Cortex of kidney (tissue), 1 donor: ENCODE data around the gene SMIM21.

Experiments used
- DNase-seq: peaks from one replicate; lab custom pipeline; 2025; lab: John Stamatoyannopoulos, UW

SMIM21 gene

DNA sequence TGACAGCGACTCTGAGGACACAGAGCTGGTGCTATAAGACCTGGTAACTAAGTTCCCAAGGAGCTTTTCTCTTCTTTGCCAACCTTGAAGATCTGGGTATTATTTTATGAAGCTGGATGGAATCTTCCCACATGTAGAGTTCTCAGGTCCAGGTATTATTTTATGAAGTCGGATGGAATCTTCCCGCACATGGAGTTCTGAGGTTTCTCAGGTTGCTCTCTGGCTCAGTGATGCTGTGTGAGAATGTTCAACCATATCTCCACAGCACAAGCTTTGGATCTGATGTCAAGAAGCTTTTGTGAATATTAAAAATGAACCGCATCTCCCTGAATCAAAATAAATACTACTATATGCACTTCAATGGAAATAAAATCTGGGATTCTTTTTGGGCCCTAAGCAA lies at the start of gene SMIM21:
SMIM21 (minus strand) TSS at position 101 of the 400 bp plus-strand sequence. CDS start 140 bp downstream, outside the sequence.
- DNase-seq, result no peak

DNA sequence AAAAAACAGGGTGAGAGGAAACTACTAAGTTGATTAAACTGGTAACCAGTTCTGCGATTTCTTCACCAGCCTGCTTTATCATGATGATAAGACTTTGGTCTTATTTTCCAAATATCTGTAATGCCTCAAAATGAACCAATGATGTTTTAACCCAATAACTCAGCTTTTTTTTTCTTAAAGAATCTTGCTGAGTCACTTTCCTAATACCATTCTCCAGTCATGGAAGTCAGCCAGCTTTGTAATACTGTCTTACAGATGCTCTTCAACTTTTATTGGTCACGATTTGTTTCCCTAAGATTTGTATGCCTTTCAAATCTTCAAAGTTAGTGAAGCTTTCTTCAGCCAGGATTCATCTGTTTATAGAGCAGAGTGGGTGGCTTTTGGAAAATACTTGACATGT lies 47.7 kb upstream of the SMIM21 start:
- DNase-seq, result no peak

GRCh38 chr18:75474332-75474731 lies 46.8 kb upstream of the SMIM21 start:
- DNase-seq, result no peak

- DNase-seq, result no peak
These were observed 45.8 kb upstream of the SMIM21 start for GRCh38 chr18:75473316-75473715.

DNA sequence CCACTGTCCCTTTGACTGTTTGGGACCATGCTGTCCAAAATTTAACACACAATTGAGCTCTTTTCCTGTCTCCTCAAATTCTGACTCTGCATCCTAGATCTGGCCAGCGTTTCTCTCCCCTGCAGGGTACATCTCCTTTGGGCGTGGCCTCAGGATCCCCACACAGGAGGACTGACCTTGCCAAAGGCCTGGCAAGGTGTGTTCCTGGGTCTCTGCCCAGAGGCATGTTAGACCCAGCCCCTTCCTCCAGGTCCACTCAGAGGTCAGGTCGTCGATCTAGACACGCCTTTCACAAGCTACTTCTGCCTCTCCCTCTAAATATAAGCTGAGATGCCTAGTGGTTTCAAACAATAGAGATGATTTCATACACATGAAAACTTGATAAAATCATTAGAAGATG lies 45.4 kb upstream of the SMIM21 start:
- DNase-seq, result no peak

DNA sequence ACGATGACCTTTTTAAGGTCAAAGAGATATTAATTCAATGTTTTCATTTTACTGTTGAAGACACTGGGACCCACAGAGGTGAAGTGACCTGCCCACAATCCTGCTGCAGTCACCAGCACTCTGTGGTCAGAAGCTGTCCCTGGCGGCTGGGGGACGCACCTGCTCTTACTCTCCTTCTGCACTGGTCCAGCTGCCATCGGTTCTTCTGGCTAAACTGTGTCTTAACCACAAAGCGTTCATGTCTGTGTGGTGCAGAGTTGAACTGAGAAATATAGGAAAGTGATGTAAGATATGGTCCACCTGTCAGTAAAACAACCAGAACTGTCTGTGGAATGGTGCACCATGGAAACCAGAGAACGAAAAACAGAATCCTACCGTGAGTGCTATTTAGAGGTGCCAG lies 44.9 kb upstream of the SMIM21 start:
- no peak for DNase-seq

DNA sequence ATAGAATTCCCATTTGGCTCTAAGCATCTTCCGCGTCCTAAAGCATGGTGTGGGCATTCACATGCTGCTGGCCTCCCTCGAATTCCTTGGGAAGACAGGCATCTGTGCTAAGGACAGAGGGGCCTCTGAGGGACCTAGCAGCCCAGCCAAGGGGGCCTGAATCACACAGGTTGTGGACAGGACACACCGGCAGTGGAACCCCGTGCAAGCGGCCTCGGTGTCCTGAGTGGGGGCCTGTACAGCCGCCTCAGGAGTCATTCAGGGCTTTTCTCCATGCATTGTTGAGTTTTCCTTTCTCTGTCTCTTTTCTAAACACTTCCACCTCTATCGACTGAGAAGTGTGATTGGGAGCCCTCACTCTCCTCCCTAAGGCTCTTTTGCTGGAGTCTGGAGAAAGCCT lies 44.3 kb upstream of the SMIM21 start:
- DNase-seq, result no peak

DNA sequence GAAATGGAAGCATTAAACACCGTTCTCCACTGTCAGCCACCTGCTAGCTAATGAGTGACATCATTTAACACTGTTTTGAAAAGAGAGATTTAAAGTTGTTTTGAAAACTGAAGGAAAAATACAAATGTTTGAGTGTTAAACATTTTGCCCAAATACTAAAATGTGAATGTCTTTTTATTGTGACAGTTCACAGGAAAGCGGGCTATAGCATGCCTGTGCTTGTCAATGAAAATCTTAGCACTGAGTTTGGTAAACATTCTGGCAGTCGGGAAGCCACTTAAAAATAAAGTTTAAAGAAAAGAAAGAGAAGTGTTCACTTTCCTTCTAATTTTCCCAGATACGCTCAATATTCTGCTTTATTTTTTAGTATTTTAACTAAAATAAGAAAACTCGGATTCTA lies 40.3 kb upstream of the SMIM21 start:
- no peak for DNase-seq

DNA sequence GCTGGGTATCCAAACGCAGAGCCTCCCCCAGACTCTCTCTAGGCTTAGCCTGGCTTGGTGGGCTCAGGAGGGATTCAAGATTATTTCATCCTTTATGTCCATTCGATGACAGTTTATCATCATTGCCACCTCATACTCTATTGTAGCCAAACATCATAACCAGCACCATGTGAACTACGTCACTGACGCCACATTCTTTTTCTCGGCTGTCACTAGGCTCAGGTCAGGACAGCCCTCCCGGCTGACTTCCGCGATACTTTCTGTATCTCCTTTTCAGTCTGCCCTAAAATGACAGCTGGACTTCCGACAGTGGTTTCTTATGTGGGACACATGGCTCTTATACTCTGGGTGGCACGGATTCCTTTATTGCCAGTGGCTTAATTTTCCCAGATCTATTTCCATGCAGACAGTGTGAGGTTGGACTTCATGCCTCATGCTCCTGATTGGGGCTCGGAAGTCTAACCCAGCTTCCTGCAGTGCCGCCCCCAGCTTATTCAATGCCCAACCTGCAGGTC lies 39.8 kb upstream of the SMIM21 start:
- no peak for DNase-seq

- DNase-seq, result no peak
These were observed 36.9 kb upstream of the SMIM21 start for GRCh38 chr18:75464356-75464755.

DNA sequence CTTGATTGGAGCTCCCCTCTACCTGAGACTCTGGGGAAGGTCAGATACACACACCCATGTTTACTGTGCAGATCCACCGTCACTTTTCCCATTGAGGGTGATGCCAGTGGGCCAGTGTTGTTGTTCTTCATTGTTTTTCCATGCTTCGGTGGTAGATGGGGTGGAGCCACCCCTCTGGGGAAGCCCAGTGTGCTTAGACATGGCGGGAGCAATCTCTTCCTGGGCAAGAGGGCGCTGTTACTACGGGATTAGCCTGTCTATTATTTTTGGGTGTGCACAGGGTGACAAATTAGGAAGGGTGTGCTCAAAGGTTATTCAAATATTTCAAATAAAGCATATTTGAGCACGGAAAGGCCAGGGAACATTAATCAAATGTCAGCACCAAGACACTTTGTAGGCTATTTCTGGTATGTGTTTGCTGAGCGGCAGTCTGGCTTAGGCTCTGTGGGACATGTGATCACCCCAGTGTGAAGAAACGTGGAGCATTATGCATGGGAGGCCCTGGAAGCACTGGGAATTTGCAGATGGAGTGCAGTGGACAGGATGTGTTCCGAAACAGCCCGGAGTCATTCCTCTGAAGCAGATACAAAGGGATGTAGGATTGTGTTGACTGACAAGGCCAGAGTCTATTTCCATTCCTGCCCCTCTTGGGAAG lies 34.8 kb upstream of the SMIM21 start:
- DNase-seq, result no peak

- DNase-seq, result no peak
These were observed 28.7 kb upstream of the SMIM21 start for GRCh38 chr18:75456199-75456631.

DNA sequence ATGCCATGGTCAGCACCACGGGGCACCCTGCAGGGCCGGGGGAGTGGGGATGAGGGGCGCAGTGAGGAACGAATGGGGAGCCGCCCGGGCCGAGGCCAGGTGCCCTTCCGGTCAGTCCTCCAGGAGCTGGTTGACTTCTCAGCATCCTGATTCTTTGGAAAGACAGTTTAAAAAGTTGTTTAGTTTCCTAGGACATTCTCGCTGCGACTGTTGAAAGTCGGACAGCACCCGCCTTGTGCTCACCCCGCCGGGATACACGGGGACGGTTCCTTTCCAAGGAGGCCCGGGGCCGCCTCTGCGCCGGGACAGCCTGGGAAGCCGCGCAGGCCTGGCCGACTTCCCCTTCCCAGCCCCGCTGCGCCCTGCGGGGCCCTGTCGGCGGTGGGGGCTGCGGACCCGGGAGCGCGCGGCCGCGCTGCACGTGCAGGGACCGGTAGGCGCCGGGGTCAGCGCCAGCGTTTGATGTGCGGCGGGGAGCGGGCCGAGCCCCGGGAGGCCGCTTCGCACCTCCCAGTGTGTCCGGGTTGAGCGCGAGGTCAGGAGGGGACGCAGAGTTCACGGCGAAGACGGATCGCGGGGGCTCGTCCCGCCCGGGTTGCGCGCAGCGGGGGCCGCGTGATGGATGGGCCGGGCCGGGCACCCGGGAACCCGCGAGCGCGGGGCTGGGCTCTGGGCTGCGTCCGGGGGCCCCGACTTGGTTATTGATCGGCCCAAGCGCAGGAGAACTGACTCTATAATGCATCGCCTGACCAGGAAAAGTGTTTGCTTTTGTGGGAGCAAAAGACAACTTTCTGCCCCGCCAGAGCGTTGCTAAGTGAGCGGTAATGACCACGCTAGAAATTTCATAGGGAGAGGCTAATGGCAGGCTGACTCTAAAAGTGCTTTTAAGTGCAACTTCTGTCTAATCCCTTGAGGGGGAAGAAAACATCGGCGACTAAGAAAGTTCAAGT lies 28.0 kb upstream of the SMIM21 start:
- no peak for DNase-seq

GRCh38 chr18:75454022-75454795 lies 26.7 kb upstream of the SMIM21 start:
- no peak for DNase-seq

GRCh38 chr18:75450906-75451305 lies 23.4 kb upstream of the SMIM21 start:
- DNase-seq, result no peak

- DNase-seq, result no peak
These were observed 14.4 kb upstream of the SMIM21 start for GRCh38 chr18:75441896-75442295.

DNA sequence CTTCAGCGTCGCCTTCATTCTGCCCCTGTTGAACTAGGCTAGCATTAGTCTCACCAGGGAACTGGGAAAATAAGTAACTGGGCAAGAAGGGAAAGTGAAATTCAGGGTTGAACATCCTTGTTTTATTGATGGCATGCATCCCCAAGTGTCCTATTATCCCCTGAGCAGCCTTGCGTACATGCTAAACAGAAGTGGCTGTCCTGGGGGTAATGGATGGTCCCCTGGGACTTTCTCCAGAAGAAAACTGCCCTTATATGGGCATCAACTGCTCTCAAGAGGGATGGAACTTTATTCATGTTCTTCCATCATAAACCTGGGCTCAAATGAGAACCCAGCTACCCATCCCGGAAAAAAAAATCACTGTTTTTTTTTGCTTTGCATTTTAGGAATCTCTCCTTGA lies 11.8 kb upstream of the SMIM21 start:
- DNase-seq, result no peak

DNA sequence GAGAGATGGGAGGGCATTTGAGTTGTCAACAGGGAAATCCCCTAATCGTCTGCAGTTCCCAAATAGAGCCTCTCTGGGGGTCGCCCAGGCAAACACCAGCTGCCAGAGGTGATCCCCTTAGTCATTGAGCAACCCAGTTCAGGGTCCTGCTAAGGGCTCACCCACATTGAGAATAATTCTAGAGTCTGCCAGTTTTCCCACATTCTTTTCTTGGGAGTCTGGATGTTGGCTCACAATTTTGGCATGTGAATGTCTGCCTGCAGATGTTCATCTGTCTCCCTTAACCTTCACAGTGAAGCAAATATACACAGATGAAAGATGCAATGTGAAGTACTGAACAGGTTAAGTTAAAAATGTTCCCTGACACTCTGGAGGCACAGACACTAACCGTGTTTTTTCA lies 11.4 kb upstream of the SMIM21 start:
- DNase-seq, result no peak

GRCh38 chr18:75437979-75438378 lies 10.5 kb upstream of the SMIM21 start:
- no peak for DNase-seq

GRCh38 chr18:75433098-75433497 lies 5.6 kb upstream of the SMIM21 start:
- DNase-seq, result no peak

GRCh38 chr18:75429975-75430374 lies 2.5 kb upstream of the SMIM21 start:
- DNase-seq, result no peak

DNA sequence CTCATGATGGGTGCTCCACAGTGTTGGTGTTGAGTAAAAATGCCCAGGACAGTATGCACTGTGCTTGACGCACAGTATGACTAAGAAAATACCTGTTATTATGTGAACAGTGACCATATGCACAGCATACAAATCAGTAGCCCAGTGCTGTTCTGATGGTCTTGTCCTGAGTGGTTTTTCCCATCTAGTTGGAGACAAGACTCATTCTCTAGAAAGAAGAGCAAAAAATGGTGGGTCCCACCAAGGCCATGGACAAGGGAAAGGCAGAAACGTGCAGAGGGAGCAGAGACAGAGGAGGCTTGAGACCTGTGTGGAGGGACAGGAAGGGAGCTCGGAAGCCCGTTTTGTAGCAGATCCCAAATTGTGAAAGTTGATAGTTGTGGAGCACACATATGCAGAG lies 987 bp upstream of the SMIM21 start:
- DNase-seq, result no peak
